NCI-H2029 (cell line): ENCODE measurements around the gene ETV1.

ENCODE experiments used
- DNase-seq: peaks from one replicate; lab custom pipeline; 2025; lab: John Stamatoyannopoulos, UW

Gene ETV1

GRCh38 chr7:13879994-13880686 is 109.3 kb downstream of the ETV1 start:
- DNase-seq = no peak

- DNase-seq = no peak
These were observed 110.3 kb downstream of the ETV1 start for GRCh38 chr7:13879143-13879542.

- DNase-seq = no peak
These were observed 111.3 kb downstream of the ETV1 start for GRCh38 chr7:13878154-13878553.

DNA sequence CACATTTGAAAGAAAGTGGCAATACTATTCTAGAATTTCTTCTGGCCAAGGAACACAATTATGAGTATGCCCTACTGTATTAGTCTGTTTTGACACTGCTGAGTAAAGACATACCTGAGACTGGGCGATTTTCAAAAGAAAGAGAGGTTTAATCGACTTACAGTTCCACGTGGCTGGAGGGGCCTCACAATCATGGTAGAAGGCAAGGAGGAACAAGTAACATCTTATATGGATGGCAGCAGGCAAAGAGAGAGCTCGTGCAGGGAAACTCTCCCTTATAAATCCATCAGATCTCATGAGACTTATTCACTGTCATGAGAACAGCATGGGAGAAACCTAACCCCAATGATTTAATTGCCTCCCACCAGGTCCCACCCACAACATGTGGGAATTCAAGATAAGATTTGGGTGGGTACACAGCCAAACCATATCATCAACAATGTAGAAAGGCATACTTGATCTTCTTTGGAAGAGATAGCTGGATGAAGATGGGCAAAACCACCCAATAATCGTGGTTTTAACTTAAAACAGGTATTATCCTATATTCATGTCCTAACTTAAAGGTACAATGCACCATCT is 113.9 kb downstream of the ETV1 start:
- DNase-seq = no peak

- no peak for DNase-seq
These were observed 114.7 kb downstream of the ETV1 start for GRCh38 chr7:13874783-13875182.

DNA sequence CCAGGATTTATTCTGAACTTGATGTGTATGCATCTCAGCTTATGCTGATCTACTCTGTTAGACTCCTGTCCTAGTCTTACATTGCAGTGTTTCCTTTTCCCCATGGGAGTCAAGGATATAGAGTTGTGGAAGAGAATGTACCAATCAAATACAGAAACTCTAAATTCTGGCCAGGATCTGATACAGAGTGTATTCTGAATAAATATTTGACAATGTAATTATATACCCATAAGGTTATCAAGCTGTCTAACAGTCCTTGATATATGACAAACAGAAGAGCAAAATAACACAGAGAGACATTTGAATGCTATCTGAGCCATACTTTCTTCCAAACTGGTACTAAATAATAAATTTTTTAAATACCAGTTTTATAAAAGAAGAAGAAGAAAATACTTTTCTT is 116.8 kb downstream of the ETV1 start:
- DNase-seq = no peak

GRCh38 chr7:13871008-13871407 is 118.5 kb downstream of the ETV1 start:
- DNase-seq = no peak

DNA sequence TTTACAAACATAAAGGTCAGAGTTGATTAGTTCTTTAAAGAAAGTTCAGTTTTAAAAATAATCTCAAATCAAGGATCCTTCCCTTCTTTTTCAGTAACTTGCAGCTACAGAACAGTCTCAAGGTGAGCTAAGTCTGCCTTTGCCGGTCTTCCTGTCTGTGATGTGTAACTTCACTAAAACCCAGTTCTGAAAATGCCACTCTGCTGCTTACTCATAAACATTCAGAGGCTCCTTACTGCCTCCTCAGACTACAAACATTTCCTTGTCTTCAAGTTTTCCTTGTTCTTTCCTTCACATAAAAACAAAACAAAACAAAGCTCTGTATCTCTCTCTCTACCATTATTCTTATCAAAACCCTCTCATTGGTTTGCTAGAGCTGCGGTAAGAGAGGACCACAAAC is 128.7 kb downstream of the ETV1 start:
- DNase-seq = no peak

- DNase-seq = no peak
These were observed 133.5 kb downstream of the ETV1 start for GRCh38 chr7:13856012-13856411.

- DNase-seq = no peak
These were observed 137.0 kb downstream of the ETV1 start for GRCh38 chr7:13852281-13852968.

- no peak for DNase-seq
These were observed 137.7 kb downstream of the ETV1 start for GRCh38 chr7:13851736-13852135.

DNA sequence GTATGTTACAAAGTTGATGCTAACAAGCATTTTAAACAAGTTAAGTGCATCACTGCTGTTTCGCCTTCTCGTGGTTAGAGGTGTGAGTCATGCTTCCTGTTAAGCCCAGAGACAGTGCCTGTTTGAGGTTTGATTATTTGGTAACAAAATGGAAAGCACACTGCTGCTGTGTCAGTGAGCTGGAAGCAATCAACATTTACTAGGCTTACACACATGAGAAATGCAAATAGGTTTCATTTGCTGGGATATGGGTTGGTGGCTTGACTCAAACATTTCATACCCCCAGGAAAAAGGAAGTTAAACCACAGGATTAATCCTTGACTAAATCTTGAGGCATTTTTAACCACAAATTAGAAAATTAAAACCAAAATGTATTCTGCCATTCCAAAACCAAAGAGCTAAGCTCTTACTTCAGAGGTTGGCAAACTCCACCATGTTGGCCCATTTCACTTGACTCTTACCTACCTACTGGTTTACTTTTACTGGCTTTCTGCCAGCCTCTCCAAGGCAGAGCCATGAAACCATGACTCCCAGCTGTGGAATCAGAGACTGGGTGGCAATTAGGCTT is 139.2 kb downstream of the ETV1 start:
- DNase-seq = no peak

DNA sequence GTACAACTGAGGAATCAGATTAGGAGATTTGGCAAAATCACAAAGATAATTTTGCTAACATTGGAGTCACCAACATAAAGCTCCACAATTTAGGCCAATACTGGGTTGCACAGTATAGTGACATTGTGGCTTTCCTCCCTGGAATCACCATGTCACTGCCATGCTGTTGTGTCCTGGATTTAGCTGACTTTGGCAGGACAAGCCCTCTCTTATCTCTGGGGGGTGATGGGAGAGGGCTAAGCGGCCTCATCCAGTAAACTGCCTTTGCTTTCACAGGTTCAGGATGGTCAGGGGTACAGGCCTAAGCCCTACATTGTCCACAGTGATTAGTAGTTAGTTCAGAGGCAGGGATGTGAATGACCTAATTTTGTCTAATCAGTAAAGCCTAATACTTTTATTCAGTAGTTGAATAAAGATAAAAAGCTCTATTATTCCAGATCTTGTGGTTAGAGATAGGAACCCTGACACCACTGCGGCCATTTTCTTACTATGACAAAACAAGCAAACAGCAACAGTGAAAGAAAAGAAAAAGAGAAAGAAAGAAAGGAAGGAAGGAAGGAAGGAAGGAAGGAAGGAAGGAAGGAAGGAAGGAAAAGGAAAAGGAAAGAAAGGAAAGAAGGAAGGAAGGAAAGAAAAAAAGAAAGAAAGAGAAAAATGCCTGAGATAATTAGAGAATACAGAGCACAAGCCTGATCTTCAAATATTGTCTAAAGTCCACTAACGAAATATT is 140.1 kb downstream of the ETV1 start:
- no peak for DNase-seq

GRCh38 chr7:13848681-13849131 is 140.8 kb downstream of the ETV1 start:
- DNase-seq = no peak

DNA sequence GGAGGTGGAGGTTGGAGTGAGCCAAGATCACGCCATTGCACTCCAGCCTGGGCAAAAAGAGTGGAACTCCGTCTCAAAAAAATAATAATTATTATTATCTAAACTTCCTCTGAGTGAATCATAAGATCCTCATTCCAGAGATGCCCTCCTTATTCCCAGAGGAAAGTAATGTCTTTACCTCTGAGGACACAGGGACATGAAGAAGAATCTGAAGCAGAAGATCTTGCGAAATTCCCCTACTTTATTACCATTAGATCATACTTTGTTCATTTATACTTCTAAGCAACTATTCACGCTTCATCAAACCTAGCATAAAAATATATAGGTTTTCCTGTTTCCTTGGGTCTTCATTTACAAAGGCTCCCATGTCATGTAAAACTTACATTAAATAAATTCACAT is 143.1 kb downstream of the ETV1 start:
- no peak for DNase-seq

DNA sequence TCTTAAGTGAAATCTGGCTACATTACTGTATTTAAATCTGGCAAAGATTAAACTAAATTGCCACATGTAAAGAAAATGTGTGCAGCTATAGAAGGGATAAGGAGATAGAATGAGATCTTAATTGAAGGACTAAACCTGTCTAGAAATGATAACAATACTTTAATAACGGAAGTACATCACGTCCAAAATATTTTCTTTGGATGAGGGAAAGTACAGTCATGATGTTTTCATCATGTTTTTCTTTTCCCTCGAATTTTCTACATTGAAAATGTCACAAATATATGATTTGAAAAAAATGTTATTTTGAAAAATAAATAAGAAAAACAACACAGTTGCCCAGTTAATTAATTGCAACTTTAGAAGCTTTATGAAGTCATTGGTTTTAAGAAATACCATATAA is 143.9 kb downstream of the ETV1 start:
- DNase-seq = no peak

GRCh38 chr7:13844954-13845353 is 144.5 kb downstream of the ETV1 start:
- no peak for DNase-seq

DNA sequence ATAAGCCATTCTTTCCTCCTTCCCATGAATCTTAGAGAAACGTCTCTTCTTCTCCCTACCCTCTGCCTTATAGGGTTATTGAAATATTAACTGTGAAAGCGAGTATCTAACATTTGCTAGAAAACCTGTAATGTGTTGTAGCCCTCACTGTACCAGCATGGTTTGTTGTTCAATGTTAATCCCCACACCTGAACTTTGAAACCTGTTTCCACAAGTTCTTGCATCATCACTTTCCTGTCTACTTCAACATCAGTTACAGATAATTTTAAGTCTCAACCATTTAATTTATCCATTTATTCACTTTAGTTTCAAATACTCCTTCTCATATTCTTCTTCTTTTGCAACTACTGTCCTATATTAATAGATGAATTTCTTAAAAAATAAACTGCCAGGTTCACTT is 148.2 kb downstream of the ETV1 start:
- DNase-seq = no peak
